Fibroblast of mammary gland (primary cell): ENCODE data around the gene TMOD1.

Experiments
- DNase-seq: peaks from one replicate; pipeline ENCODE4 v3.0.0-alpha.2; 2010; ENCODE audit warnings: low read depth
- H3K4me3 ChIP-seq: 2 replicates; pipeline ENCODE4 v1.5.1; 2011; ENCODE audit warnings: low read depth, mild to moderate bottlenecking, low read length, moderate library complexity; ENCODE audit not compliant: control insufficient read depth
- CTCF ChIP-seq: conservative IDR thresholded peaks from 2 replicates; pipeline ENCODE4 v1.5.1; 2011; ENCODE audit warnings: low read depth, low read length, inconsistent platforms; ENCODE audit not compliant: control insufficient read depth, insufficient read depth

Gene TMOD1

GRCh38 chr9:97517331-97518089 is 16.0 kb downstream of the TMOD1 start:
- H3K4me3 ChIP-seq: no peak overlapping the region
- DNase-seq: no peak
- no peak for TF ChIP-seq CTCF

GRCh38 chr9:97518166-97518908 is 16.9 kb downstream of the TMOD1 start:
- TF ChIP-seq CTCF: no peak
- no peak for DNase-seq
- no peak overlapping the region for H3K4me3 ChIP-seq

- peak; percentile 84 for DNase-seq
Measured at GRCh38 chr9:97518909-97519307, 17.4 kb downstream of the TMOD1 start.

GRCh38 chr9:97519441-97519970 is 18.0 kb downstream of the TMOD1 start:
- TF ChIP-seq CTCF: no peak
- H3K4me3 ChIP-seq: no peak overlapping the region
- no peak for DNase-seq

More at GRCh38 chr9:97518909-97519307, 17.4 kb downstream of the TMOD1 start:
- no peak for TF ChIP-seq CTCF
- H3K4me3 ChIP-seq: no peak overlapping the region

- H3K4me3 ChIP-seq: no peak overlapping the region
- DNase-seq: no peak
- no peak for TF ChIP-seq CTCF
Measured at GRCh38 chr9:97521576-97522333, 20.3 kb downstream of the TMOD1 start.

- H3K4me3 ChIP-seq: no peak overlapping the region
- no peak for TF ChIP-seq CTCF
- no peak for DNase-seq
Measured at GRCh38 chr9:97524424-97524823, 23.0 kb downstream of the TMOD1 start.
